H1 (cell line): ENCODE measurements around the gene DHDDS. TPM values are rescaled to one million over a fixed set of nuclear protein-coding genes. Genes with fewer than 3 reads are reported as not detected.

ENCODE experiments used
- BCL11A ChIP-seq, 2 experiments: IDR thresholded peaks; one replicate each; pipeline ENCODE4 v1.6.1; 2011; ENCODE audit warnings: low read depth in 2 of 2, low read length in 2 of 2, mild to moderate bottlenecking in 2 of 2
- E2F6 ChIP-seq: IDR thresholded peaks from 2 replicates; pipeline ENCODE4 v1.6.1; 2012; ENCODE audit warnings: inconsistent platforms
- JUND ChIP-seq: IDR thresholded peaks from 2 replicates; pipeline ENCODE4 v1.6.1; 2011; ENCODE audit warnings: mild to moderate bottlenecking, improper control_type of control experiment, low read length
- KDM4A ChIP-seq: IDR thresholded peaks from one replicate; pipeline ENCODE4 v1.7.1; 2012; ENCODE audit warnings: low read depth, mild to moderate bottlenecking, moderate library complexity, low read length, inconsistent platforms; ENCODE audit not compliant: severe bottlenecking
- NRF1 ChIP-seq: IDR thresholded peaks from 2 replicates; pipeline ENCODE4 v1.6.1; 2011; ENCODE audit warnings: mild to moderate bottlenecking, low read depth, low read length, improper control_type of control experiment
- RAD21 ChIP-seq, 2 experiments: IDR thresholded peaks in 1 of 2; conservative IDR thresholded peaks in 1 of 2; 2 replicates each; pipeline ENCODE4 v1.6.1; 2011; ENCODE audit warnings: low read depth in 2 of 2, low read length in 2 of 2, improper control_type of control experiment in 1 of 2, inconsistent platforms in 1 of 2, mild to moderate bottlenecking in 1 of 2, moderate library complexity in 1 of 2
- SIN3A ChIP-seq, 2 experiments: IDR thresholded peaks in 1 of 2; conservative IDR thresholded peaks in 1 of 2; 2 replicates each; pipeline ENCODE4 v1.6.1; 2011 to 2012; ENCODE audit warnings: low read length in 2 of 2, improper control_type of control experiment in 1 of 2, low read depth in 1 of 2, mild to moderate bottlenecking in 1 of 2
- SIRT6 ChIP-seq: IDR thresholded peaks from one replicate; pipeline ENCODE4 v1.7.1; 2012; ENCODE audit warnings: low read length, inconsistent platforms
- SIX5 ChIP-seq: IDR thresholded peaks from 2 replicates; pipeline ENCODE4 v1.6.1; 2011; ENCODE audit warnings: mild to moderate bottlenecking, low read depth, low read length
- SP1 ChIP-seq: IDR thresholded peaks from 2 replicates; pipeline ENCODE4 v1.6.1; 2011; ENCODE audit warnings: low read depth, low read length
- SP2 ChIP-seq: IDR thresholded peaks from 2 replicates; pipeline ENCODE4 v1.6.1; 2012; ENCODE audit warnings: mild to moderate bottlenecking, low read length, inconsistent platforms
- SUZ12 ChIP-seq: fragments of 200-600 bp; sonication (generic); IDR thresholded peaks from 2 replicates; pipeline ENCODE4 v1.6.1; 2012; ENCODE audit warnings: mild to moderate bottlenecking, inconsistent platforms, low read length, moderate library complexity, mixed read lengths
- TAF7 ChIP-seq: optimal IDR thresholded peaks from 2 replicates; pipeline ENCODE3; 2011; ENCODE audit warnings: low read depth, mild to moderate bottlenecking, inconsistent platforms, low read length, moderate library complexity, borderline replicate concordance
- USF2 ChIP-seq: IDR thresholded peaks from 2 replicates; pipeline ENCODE4 v1.6.1; 2011; ENCODE audit warnings: low read length, improper control_type of control experiment
- polyA plus RNA-seq, 7 experiments: library from polyadenylated mRNA; depleted of rRNA in 3 of 7; stranded (reverse) in 5 of 7; unstranded in 2 of 7; fragments of >200 nt in 5 of 7; fragments of 200-250 nt in 2 of 7; gene quantifications; 1 replicate in 5 of 7; 2 replicates in 1 of 7; 4 replicates in 1 of 7; pipeline versions ENCODE4 v1.2.1 to v1.2.3, GENCODE V29; 2011 to 2013; ENCODE audit warnings: missing spikeins in 2 of 7, mixed read lengths in 2 of 7
- total RNA-seq: library from RNA; stranded (reverse); fragmentation: NEBNext Ultra II Directional; extraction: Animal tissue kit (Norgen Biotek cat#: 25700); gene quantifications from 2 replicates; pipeline ENCODE4 v1.2.1, GENCODE V29; 2021
- TF ChIP-seq, protein P1 (sequence below): IDR thresholded peaks from 2 replicates; pipeline ENCODE4 v1.6.1; 2012; ENCODE audit warnings: low read length, inconsistent platforms
- TF ChIP-seq, protein P2 (sequence below): IDR thresholded peaks from 2 replicates; pipeline ENCODE4 v1.6.1; 2011; ENCODE audit warnings: low read depth, mild to moderate bottlenecking, low read length; ENCODE audit not compliant: insufficient read depth
- TF ChIP-seq, protein P3 (sequence below), 3 experiments: IDR thresholded peaks; 1 replicate in 2 of 3; 2 replicates in 1 of 3; pipeline versions ENCODE4 v1.5.1 to v1.6.1; 2011; ENCODE audit warnings: low read length in 3 of 3, mild to moderate bottlenecking in 3 of 3, inconsistent platforms in 2 of 3, low read depth in 1 of 3, moderate library complexity in 1 of 3; ENCODE audit not compliant: insufficient read depth in 1 of 3; ENCODE audit errors: control extremely low read depth in 1 of 3

Gene DHDDS
- total and polyA plus RNA-seq, 2 of the 8 experiments (the other 6 are each of a cell fraction or from before 2014, with no cell fraction given) = 28.3 to 44.6 TPM

GRCh38 chr1:26408604-26409003 lies 23.5 kb upstream of the DHDDS start (continued):
- TF ChIP-seq, protein P1, sequence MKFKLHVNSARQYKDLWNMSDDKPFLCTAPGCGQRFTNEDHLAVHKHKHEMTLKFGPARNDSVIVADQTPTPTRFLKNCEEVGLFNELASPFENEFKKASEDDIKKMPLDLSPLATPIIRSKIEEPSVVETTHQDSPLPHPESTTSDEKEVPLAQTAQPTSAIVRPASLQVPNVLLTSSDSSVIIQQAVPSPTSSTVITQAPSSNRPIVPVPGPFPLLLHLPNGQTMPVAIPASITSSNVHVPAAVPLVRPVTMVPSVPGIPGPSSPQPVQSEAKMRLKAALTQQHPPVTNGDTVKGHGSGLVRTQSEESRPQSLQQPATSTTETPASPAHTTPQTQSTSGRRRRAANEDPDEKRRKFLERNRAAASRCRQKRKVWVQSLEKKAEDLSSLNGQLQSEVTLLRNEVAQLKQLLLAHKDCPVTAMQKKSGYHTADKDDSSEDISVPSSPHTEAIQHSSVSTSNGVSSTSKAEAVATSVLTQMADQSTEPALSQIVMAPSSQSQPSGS = peak; percentile 72; the same call in 1 of the 2 replicates
- TF ChIP-seq NRF1 (no peak), TAF7 (peak; percentile 98), SUZ12 (no peak), SP1 (peak; percentile 53; the same call in 1 of the 2 replicates), SIX5 (no peak), E2F6 (peak; percentile 71), SIN3A (conservative IDR thresholded peaks at IDR 0.05 in 1 of 2, IDR thresholded peaks at IDR 0.05 in 1 of 2; ENCODE audit: low read depth in 1 of 2, low read length in 2 of 2) (peak; percentile 100), KDM4A (peak; percentile 23), JUND (no peak), RAD21 (IDR thresholded peaks at IDR 0.05 in 1 of 2, conservative IDR thresholded peaks at IDR 0.05 in 1 of 2; ENCODE audit: low read depth in 2 of 2, low read length in 2 of 2) (peak in 1 of 2 experiments; percentile 16; a peak in 1 of 4 replicates), SP2 (no peak), BCL11A (IDR thresholded peaks at IDR 0.05; ENCODE audit: low read depth in 2 of 2, low read length in 2 of 2) (no peak), SIRT6 (no peak), USF2 (no peak)
- TF ChIP-seq, protein P2, sequence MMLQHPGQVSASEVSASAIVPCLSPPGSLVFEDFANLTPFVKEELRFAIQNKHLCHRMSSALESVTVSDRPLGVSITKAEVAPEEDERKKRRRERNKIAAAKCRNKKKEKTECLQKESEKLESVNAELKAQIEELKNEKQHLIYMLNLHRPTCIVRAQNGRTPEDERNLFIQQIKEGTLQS = no peak
- TF ChIP-seq, protein P3, sequence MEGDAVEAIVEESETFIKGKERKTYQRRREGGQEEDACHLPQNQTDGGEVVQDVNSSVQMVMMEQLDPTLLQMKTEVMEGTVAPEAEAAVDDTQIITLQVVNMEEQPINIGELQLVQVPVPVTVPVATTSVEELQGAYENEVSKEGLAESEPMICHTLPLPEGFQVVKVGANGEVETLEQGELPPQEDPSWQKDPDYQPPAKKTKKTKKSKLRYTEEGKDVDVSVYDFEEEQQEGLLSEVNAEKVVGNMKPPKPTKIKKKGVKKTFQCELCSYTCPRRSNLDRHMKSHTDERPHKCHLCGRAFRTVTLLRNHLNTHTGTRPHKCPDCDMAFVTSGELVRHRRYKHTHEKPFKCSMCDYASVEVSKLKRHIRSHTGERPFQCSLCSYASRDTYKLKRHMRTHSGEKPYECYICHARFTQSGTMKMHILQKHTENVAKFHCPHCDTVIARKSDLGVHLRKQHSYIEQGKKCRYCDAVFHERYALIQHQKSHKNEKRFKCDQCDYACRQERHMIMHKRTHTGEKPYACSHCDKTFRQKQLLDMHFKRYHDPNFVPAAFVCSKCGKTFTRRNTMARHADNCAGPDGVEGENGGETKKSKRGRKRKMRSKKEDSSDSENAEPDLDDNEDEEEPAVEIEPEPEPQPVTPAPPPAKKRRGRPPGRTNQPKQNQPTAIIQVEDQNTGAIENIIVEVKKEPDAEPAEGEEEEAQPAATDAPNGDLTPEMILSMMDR (IDR thresholded peaks at IDR 0.05; ENCODE audit: control extremely low read depth in 1 of 3, insufficient read depth in 1 of 3, low read depth in 1 of 3, low read length in 3 of 3) = no peak
